Mesothelial cell of epicardium (in vitro differentiated cells): ENCODE results near the gene LHX6. TPM values are rescaled to one million over a fixed set of nuclear protein-coding genes. Genes with fewer than 3 reads are reported as not detected.

Source experiments
- DNase-seq, 2 experiments: peaks; one replicate each; pipeline ENCODE4 v3.0.0; 2021; ENCODE audit warnings: low spot score in 2 of 2; ENCODE audit not compliant: unreplicated experiment in 2 of 2
- H3K27ac Mint-ChIP-seq: 2 replicates; pipeline ENCODE4 v1.8.0; 2021; ENCODE audit warnings: mixed read lengths
- H3K27me3 Mint-ChIP-seq: 2 replicates; pipeline ENCODE4 v1.8.0; 2021; ENCODE audit warnings: low read depth, mixed read lengths
- H3K36me3 Mint-ChIP-seq: 2 replicates; pipeline ENCODE4 v1.8.0; 2021; ENCODE audit warnings: mixed read lengths
- H3K4me1 Mint-ChIP-seq: 2 replicates; pipeline ENCODE4 v1.8.0; 2021; ENCODE audit warnings: mixed read lengths
- H3K4me3 Mint-ChIP-seq: 2 replicates; pipeline ENCODE4 v1.8.0; 2021; ENCODE audit warnings: mild to moderate bottlenecking, moderate library complexity, mixed read lengths
- H3K9me3 Mint-ChIP-seq: 2 replicates; pipeline ENCODE4 v1.8.0; 2021; ENCODE audit warnings: mixed read lengths
- CTCF ChIP-seq: fragments of 200-600 bp; sonication (generic); IDR thresholded peaks from one replicate; pipeline ENCODE4 v1.5.0; 2021; ENCODE audit warnings: antibody characterized with exemption; ENCODE audit not compliant: unreplicated experiment
- total RNA-seq: library from RNA; stranded (reverse); gene quantifications from 3 replicates; pipeline ENCODE4 v1.2.1, GENCODE V29; 2021

The LHX6 gene
- total RNA-seq, 1 donor from 2014 or later = 0.09 TPM

GRCh38 chr9:122226142-122226757 is 2.5 kb downstream of the LHX6 start:
- DNase-seq = no peak
- H3K4me1 Mint-ChIP-seq = peaks cover 7% of the 10 kb centered on the region
- H3K27ac Mint-ChIP-seq = no peak overlapping the region
- no peaks in the 10 kb centered on the region for H3K9me3 Mint-ChIP-seq
- H3K36me3 Mint-ChIP-seq = peaks cover 2% of the 10 kb centered on the region
- no peak for TF ChIP-seq CTCF
- H3K27me3 Mint-ChIP-seq = peaks cover 68% of the 10 kb centered on the region
- no peak overlapping the region for H3K4me3 Mint-ChIP-seq

- H3K4me3 Mint-ChIP-seq = no peak overlapping the region
Observed at GRCh38 chr9:122225312-122226141, 3.2 kb downstream of the LHX6 start.

GRCh38 chr9:122223435-122223834 is 5.3 kb downstream of the LHX6 start:
- no peak overlapping the region for H3K4me3 Mint-ChIP-seq

More at GRCh38 chr9:122225312-122226141, 3.2 kb downstream of the LHX6 start:
- no peak for DNase-seq
- Mint-ChIP-seq H3K27ac (no peak overlapping the region), H3K27me3 (peaks cover 75% of the 10 kb centered on the region), H3K4me1 (peaks cover 8% of the 10 kb centered on the region), H3K9me3 (no peaks in the 10 kb centered on the region), H3K36me3 (peaks cover 2% of the 10 kb centered on the region)
- no peak for TF ChIP-seq CTCF

GRCh38 chr9:122222791-122223190 is 6.0 kb downstream of the LHX6 start:
- Mint-ChIP-seq H3K36me3 (peaks cover 2% of the 10 kb centered on the region), H3K4me3 (no peak overlapping the region), H3K9me3 (no peaks in the 10 kb centered on the region), H3K27ac (no peak overlapping the region), H3K27me3 (peaks cover 98% of the 10 kb centered on the region), H3K4me1 (peaks cover 24% of the 10 kb centered on the region)
- no peak for TF ChIP-seq CTCF
- DNase-seq = no peak

More at GRCh38 chr9:122223435-122223834, 5.3 kb downstream of the LHX6 start:
- Mint-ChIP-seq H3K27me3 (peaks cover 96% of the 10 kb centered on the region), H3K4me1 (peaks cover 24% of the 10 kb centered on the region), H3K9me3 (no peaks in the 10 kb centered on the region), H3K27ac (no peak overlapping the region), H3K36me3 (peaks cover 2% of the 10 kb centered on the region)
- no peak for DNase-seq
- no peak for TF ChIP-seq CTCF

GRCh38 chr9:122221183-122221811 is 7.5 kb downstream of the LHX6 start:
- DNase-seq = no peak

More at GRCh38 chr9:122221183-122221811, 7.5 kb downstream of the LHX6 start:
- no peak for TF ChIP-seq CTCF
- H3K36me3 Mint-ChIP-seq = peaks cover under 1% of the 10 kb centered on the region
- no peak overlapping the region for H3K4me3 Mint-ChIP-seq
- peaks cover 100% of the 10 kb centered on the region for H3K27me3 Mint-ChIP-seq
- H3K9me3 Mint-ChIP-seq = no peaks in the 10 kb centered on the region
- peaks cover 17% of the 10 kb centered on the region for H3K4me1 Mint-ChIP-seq
- H3K27ac Mint-ChIP-seq = no peak overlapping the region
